Stimulated activated CD8-positive, alpha-beta memory T cell treated with anti-CD3 and anti-CD28 coated beads, Interleukin-15, amount 100 ng/mL, for 4 hours (primary cell): ENCODE results near the gene GTF3C4.
A peak's percentile ranks its signal among the peaks of the same experiment; 100 is the strongest.

ENCODE experiments used
- DNase-seq, 2 donors: peaks; one replicate each; pipeline ENCODE4 v3.0.0-alpha.2; 2020; ENCODE audit warnings: low read depth in 2 of 2

Gene GTF3C4

GRCh38 chr9:132670457-132671391, at the start of gene GTF3C4:
GTF3C4 (plus strand) TSS chr9:132670464; CDS start chr9:132670599, 135 bp downstream.
- peak; percentile 24 to 69 for DNase-seq

- DNase-seq: no peak
These were observed 48.1 kb upstream of the GTF3C4 start for GRCh38 chr9:132622159-132622558.

GRCh38 chr9:132626285-132626684, 44.0 kb upstream of the GTF3C4 start:
- DNase-seq: no peak

- no peak for DNase-seq
These were observed 43.2 kb upstream of the GTF3C4 start for GRCh38 chr9:132627106-132627505.

GRCh38 chr9:132627594-132627993, 42.7 kb upstream of the GTF3C4 start:
- DNase-seq: no peak

GRCh38 chr9:132628746-132629145, 41.5 kb upstream of the GTF3C4 start:
- no peak for DNase-seq

- DNase-seq: no peak
These were observed 40.1 kb upstream of the GTF3C4 start for GRCh38 chr9:132630116-132630515.

GRCh38 chr9:132630811-132631210, 39.5 kb upstream of the GTF3C4 start:
- no peak for DNase-seq

GRCh38 chr9:132631280-132631679, 39.0 kb upstream of the GTF3C4 start:
- no peak for DNase-seq

GRCh38 chr9:132631685-132632084, 38.6 kb upstream of the GTF3C4 start:
- DNase-seq: no peak

- DNase-seq: no peak
These were observed 37.7 kb upstream of the GTF3C4 start for GRCh38 chr9:132632413-132633129.

GRCh38 chr9:132634327-132634726, 35.9 kb upstream of the GTF3C4 start:
- DNase-seq: no peak

GRCh38 chr9:132637351-132637750, 32.9 kb upstream of the GTF3C4 start:
- no peak for DNase-seq

GRCh38 chr9:132637801-132638200, 32.5 kb upstream of the GTF3C4 start:
- no peak for DNase-seq

GRCh38 chr9:132638240-132638639, 32.0 kb upstream of the GTF3C4 start:
- no peak for DNase-seq

- no peak for DNase-seq
These were observed 30.9 kb upstream of the GTF3C4 start for GRCh38 chr9:132639322-132639721.

- no peak for DNase-seq
These were observed 29.0 kb upstream of the GTF3C4 start for GRCh38 chr9:132641216-132641615.

GRCh38 chr9:132644251-132644650, 26.0 kb upstream of the GTF3C4 start:
- no peak for DNase-seq

- DNase-seq: no peak
These were observed 25.0 kb upstream of the GTF3C4 start for GRCh38 chr9:132645306-132645705.

GRCh38 chr9:132645711-132646110, 24.6 kb upstream of the GTF3C4 start:
- DNase-seq: no peak

- DNase-seq: no peak
These were observed 23.5 kb upstream of the GTF3C4 start for GRCh38 chr9:132646726-132647125.

- DNase-seq: no peak
These were observed 22.9 kb upstream of the GTF3C4 start for GRCh38 chr9:132647355-132647754.

GRCh38 chr9:132647806-132648205, 22.5 kb upstream of the GTF3C4 start:
- DNase-seq: no peak
